Measurements from ENCODE around the gene ECM1.

The ECM1 gene

DNA sequence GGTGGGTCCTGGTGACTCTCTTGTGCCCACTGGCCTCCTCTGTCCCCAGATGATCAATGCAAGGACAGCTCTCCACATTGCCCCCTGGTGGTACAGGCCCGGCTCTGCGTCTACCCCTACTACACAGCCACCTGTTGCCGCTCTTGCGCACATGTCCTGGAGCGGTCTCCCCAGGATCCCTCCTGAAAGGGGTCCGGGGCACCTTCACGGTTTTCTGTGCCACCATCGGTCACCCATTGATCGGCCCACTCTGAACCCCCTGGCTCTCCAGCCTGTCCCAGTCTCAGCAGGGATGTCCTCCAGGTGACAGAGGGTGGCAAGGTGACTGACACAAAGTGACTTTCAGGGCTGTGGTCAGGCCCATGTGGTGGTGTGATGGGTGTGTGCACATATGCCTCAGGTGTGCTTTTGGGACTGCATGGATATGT lies 52.1 kb downstream of the ECM1 start:
- DNase-seq = peak; percentile 91

DNA sequence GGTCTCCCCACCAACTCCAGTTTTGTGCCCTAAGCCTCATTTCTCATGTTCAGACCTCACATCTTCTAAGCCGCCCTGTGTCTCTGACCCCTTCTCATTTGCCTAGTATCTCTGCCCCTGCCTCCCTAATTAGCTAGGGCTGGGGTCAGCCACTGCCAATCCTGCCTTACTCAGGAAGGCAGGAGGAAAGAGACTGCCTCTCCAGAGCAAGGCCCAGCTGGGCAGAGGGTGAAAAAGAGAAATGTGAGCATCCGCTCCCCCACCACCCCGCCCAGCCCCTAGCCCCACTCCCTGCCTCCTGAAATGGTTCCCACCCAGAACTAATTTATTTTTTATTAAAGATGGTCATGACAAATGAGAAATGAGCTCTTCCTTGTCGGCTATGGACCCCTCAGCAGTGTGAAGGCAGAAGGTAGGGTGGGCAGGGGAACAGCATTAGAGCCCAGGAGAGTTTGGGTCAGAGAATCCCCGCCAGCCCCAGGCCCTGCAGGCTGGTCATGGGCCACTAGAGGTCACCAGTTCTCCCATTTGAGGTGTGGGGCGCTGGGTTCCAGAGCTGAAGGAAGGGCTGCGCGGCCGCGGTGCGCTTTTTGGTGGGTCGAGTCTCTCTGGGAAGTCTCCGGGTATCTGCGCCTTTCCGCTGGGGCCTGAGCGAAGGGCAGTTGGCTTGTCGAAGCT lies 52.8 kb downstream of the ECM1 start:
- DNase-seq = peak; percentile 94

DNA sequence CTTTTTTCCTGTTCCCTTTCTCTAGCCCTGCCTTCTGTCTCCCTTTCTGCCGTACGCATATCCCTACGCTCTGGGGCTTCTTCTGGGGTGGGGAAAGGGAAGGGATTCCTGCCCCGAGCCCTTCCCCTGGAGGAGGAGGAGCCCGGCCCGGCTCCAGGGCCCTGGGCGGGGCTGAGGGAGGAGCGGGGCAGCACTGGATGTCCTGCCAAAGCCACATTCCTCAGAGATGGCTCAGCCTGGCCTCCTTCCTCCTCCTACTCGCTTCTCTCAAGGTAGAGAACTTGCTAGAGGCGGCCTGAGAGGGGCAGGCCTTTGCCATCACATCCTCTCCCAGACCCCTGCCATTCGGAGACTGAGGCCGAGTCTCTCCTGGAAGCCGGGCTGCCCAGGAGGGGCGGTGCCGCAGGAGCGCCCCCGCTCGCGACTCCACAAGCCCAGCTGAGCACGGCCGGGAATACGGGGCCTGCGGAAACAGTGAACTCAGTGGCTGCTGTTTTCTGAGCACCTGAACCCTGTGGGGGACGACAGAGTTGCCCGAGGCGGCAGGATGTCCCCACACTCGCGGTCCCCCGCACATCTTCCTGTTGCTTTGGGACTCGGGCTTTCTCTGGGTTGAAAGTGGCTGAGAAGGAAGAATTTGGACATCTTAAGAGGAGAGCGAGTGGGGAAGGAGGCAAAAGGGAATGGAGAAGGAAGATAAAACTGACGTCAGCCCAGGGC lies 53.5 kb downstream of the ECM1 start:
- peak; percentile 100 for DNase-seq

DNA sequence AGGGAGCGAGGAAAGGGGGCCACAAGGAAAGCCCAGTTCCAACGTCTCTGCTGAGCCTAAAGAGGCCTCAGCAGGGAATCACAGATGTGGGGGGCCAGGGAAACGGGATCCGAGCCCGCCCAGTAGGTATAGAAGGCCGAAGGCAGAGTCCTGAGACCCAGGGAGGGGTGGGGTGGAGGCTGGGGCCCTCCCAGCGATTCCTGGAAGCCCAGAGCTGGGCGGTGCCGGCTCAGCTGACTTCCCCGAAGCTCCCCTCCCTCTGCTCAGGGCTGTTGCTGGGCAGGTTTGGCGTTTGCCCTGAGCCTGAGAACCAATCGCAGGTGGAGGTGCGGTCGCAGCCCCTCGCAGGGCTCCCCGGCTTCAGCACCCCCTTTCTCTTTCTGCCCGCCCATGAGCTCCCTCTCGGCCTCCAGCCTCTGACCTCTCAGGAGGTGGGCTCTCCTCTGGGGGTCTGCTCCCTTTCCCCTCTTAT lies 54.1 kb downstream of the ECM1 start:
- DNase-seq = peak; percentile 97

DNA sequence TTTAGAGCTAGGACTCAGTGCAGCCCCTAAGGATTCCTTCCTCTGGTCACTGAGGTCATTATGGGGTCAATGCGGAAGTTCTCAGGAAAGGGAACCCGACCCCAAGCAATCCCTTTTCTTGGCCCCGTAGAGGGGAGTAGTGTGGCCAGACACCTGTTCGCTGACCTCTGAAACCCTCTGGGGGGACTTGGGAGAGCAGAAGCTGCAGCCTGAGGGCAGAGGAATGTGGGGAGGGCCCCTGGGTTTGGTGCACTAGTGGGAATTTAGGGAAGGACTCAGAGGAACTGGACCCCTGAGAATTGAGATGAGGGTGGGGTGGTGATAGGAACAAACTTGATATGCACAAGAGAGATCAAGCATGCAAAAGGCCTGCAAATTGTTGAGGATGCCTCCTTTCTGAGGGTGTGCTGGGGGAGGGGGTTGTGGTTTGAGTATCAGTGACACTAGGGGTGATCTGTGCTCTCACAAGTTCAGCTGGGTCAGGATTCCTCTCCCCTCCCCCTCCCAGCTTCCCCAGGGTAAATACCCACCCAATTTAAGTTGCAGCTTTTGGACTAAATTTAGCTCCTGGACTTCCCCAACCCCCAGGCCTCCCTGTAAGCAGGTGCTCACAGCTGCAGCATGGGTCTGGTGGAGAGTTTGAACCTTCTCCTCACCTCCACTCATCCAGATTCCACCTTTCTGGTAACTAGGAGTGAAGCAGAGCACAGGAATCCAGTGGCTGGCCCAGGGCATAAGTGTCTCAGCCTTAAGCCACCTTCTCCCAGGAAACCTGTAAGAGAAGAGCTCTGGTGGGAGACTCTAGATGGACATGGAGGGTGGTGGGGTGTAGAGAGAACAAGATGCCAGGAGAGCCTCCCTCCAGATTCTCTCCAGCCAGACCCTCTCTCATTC lies 54.8 kb downstream of the ECM1 start:
- DNase-seq = peak; percentile 70
